Endothelial cell (in vitro differentiated cells): ENCODE data around the gene PRKCA. TPM values are rescaled to one million over a fixed set of nuclear protein-coding genes. Genes with fewer than 3 reads are reported as not detected.
"Not testable (repeated sequence)": the region's sequence is repeated elsewhere in the genome, so short reads cannot be mapped to it uniquely, and the experiment has no call there.

ENCODE experiments used
- DNase-seq: peaks from one replicate; pipeline ENCODE4 v3.0.0; 2021; ENCODE audit warnings: low spot score
- H3K27ac Mint-ChIP-seq: one replicate; pipeline ENCODE4 v1.8.0; 2021; ENCODE audit warnings: mixed read lengths, inconsistent platforms; ENCODE audit not compliant: unreplicated experiment
- H3K27me3 Mint-ChIP-seq: one replicate; pipeline ENCODE4 v1.8.0; 2021; ENCODE audit warnings: mild to moderate bottlenecking, moderate library complexity, mixed read lengths, inconsistent platforms; ENCODE audit not compliant: unreplicated experiment
- H3K36me3 Mint-ChIP-seq: one replicate; pipeline ENCODE4 v1.8.0; 2021; ENCODE audit warnings: mild to moderate bottlenecking, low read depth, mixed read lengths, inconsistent platforms; ENCODE audit not compliant: unreplicated experiment
- H3K4me1 Mint-ChIP-seq: one replicate; pipeline ENCODE4 v1.8.0; 2021; ENCODE audit warnings: mild to moderate bottlenecking, mixed read lengths, inconsistent platforms; ENCODE audit not compliant: unreplicated experiment
- H3K4me3 Mint-ChIP-seq: one replicate; pipeline ENCODE4 v1.8.0; 2021; ENCODE audit warnings: mild to moderate bottlenecking, mixed read lengths, inconsistent platforms; ENCODE audit not compliant: unreplicated experiment
- H3K9me3 Mint-ChIP-seq: one replicate; pipeline ENCODE4 v1.8.0; 2021; ENCODE audit warnings: mixed read lengths, inconsistent platforms; ENCODE audit not compliant: unreplicated experiment
- total RNA-seq: library from RNA; stranded (reverse); fragmentation: NEBNext Ultra II Directional; extraction: Animal tissue kit (Norgen Biotek cat#: 25700); gene quantifications from one replicate; pipeline ENCODE4 v1.2.1, GENCODE V29; 2021; ENCODE audit not compliant: unreplicated experiment
- TF ChIP-seq, protein P1 (sequence below): fragments of 200-600 bp; sonication (generic); IDR thresholded peaks from one replicate; pipeline ENCODE4 v1.5.0; 2021; ENCODE audit warnings: antibody characterized with exemption; ENCODE audit not compliant: unreplicated experiment

The PRKCA gene
- total RNA-seq, 1 donor from 2014 or later, result 2.1 TPM

DNA sequence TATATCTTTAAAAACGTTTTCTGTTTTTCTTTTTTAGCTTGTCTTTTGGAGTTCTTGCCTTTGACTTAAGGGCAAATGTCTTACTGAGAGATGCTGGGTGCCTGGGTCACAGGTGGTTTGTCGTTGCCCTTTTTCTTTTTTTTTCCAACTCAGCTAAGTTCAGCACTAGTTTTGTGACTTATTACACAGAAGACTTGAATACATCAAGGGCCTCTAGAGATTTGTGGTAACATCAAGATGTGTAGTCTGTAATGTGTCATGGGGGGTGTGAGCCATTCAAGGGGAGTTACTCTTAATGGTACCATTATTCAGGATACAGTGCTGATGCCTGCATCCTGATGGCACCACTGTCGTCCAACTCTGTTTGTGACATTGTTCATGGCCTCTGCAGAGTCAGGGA is 95.1 kb downstream of the PRKCA start:
- H3K9me3 Mint-ChIP-seq, result no peaks in the 10 kb centered on the region
- no peak overlapping the region for H3K4me3 Mint-ChIP-seq
- H3K27me3 Mint-ChIP-seq, result peaks cover 1% of the 10 kb centered on the region

DNA sequence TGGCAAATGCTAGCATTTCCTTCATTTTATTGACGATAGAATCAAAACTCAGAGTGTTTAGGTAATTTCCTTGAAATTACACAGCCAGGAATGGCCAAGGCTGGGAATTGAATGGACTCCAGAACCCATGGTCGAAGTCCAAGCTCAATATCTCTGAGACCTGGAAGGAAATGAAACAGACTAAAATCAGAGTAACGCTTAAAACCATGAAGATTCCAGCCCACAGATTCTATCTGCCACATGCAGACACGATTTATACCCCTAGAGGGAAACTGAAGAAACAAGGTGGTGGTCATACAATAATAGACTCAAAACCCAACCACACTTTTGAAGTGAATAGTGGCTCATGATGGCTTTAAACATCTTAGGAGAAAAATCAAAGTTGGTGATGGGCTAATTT is 95.6 kb downstream of the PRKCA start:
- TF ChIP-seq, protein P1, sequence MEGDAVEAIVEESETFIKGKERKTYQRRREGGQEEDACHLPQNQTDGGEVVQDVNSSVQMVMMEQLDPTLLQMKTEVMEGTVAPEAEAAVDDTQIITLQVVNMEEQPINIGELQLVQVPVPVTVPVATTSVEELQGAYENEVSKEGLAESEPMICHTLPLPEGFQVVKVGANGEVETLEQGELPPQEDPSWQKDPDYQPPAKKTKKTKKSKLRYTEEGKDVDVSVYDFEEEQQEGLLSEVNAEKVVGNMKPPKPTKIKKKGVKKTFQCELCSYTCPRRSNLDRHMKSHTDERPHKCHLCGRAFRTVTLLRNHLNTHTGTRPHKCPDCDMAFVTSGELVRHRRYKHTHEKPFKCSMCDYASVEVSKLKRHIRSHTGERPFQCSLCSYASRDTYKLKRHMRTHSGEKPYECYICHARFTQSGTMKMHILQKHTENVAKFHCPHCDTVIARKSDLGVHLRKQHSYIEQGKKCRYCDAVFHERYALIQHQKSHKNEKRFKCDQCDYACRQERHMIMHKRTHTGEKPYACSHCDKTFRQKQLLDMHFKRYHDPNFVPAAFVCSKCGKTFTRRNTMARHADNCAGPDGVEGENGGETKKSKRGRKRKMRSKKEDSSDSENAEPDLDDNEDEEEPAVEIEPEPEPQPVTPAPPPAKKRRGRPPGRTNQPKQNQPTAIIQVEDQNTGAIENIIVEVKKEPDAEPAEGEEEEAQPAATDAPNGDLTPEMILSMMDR, result no peak
- Mint-ChIP-seq H3K4me3 (no peak overlapping the region), H3K36me3 (no peaks in the 10 kb centered on the region), H3K27ac (no peak overlapping the region), H3K4me1 (no peaks in the 10 kb centered on the region), H3K9me3 (no peaks in the 10 kb centered on the region), H3K27me3 (peaks cover 1% of the 10 kb centered on the region)
- DNase-seq, result no peak

More for the DNA sequence above, 95.1 kb downstream of the PRKCA start:
- TF ChIP-seq, protein P1, result no peak
- H3K27ac Mint-ChIP-seq, result no peak overlapping the region
- no peaks in the 10 kb centered on the region for H3K36me3 Mint-ChIP-seq
- no peak for DNase-seq
- H3K4me1 Mint-ChIP-seq, result no peaks in the 10 kb centered on the region

DNA sequence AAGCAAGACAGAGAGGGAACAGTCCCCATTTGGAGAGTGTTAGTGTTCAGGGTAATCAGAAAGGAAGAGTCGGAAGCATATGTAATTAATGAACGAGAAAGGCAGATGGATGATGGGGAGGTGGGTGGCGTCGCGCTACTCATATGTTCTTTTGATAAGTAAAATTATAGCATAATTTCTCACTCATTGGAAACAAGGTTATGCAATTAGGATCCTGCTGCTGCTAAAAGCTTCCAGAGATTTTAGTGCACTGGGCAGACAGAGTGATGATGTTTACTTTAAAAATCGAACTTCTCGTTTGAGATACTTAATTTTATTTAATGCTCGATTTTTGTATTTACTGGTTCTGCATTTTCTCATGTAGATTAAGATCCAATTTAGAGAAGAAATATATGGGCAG is 96.2 kb downstream of the PRKCA start:
- peaks cover under 1% of the 10 kb centered on the region for H3K4me1 Mint-ChIP-seq
- H3K27ac Mint-ChIP-seq, result no peak overlapping the region
- H3K9me3 Mint-ChIP-seq, result no peaks in the 10 kb centered on the region
- H3K36me3 Mint-ChIP-seq, result no peaks in the 10 kb centered on the region
- DNase-seq, result no peak
- no peak overlapping the region for H3K4me3 Mint-ChIP-seq
- peaks cover 1% of the 10 kb centered on the region for H3K27me3 Mint-ChIP-seq
- TF ChIP-seq, protein P1, result no peak

DNA sequence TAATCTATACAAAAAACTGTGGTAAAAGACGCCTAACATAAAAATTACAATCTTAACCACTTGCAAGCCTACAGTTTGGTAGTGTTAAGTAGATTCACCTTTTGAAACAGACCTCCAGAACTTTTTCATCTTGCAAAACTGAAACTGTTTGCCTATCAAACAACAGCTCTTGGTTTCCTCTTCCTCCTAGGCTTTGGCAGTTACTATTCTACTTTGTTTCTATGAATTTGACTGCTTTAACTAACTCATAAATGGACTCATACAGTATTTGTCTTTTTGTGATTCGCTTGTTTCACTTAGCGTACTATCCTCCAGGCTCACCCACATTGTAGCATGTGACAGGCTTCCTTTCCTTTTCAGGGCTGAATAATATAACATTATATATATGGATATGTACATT is 97.0 kb downstream of the PRKCA start:
- Mint-ChIP-seq H3K9me3 (no peaks in the 10 kb centered on the region), H3K27ac (no peak overlapping the region), H3K36me3 (no peaks in the 10 kb centered on the region), H3K4me1 (peaks cover 8% of the 10 kb centered on the region), H3K4me3 (no peak overlapping the region), H3K27me3 (no peaks in the 10 kb centered on the region)
- TF ChIP-seq, protein P1, result no peak
- no peak for DNase-seq

DNA sequence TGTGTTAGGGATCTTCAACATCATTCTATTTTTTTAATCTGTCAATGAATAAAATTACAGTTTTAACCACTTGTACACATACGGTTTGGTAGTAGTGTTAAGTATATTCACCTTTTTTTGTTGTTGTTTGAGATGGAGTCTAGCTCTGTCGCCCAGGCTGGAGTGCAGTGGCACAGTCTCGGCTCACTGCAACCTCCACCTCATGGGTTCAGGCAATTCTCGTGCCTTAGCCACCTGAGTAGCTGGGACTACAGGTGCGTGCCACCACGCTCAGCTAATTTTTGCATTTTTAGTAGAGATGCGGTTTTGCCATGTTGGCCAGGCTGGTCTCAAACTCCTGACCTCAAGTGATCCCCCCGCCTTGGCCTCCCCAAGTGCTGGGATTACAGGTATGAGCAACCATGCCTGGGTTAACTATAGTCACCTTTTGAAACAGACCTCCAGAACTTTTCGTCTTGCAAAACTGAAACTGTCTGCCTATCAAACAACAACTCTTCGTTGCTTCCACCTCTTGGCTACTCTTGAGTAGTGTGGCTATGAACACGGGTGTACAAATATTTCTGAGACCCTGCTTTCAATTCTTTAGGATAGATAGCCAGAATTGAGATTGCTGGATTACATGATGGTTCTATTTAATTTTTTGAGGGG is 97.8 kb downstream of the PRKCA start:
- not testable (repeated sequence) for H3K9me3 Mint-ChIP-seq, H3K27ac Mint-ChIP-seq, H3K27me3 Mint-ChIP-seq, H3K4me3 Mint-ChIP-seq, DNase-seq, H3K4me1 Mint-ChIP-seq, H3K36me3 Mint-ChIP-seq
